Measurements from ENCODE around the gene PRSS3. TPM values are rescaled to one million over a fixed set of nuclear protein-coding genes. Genes with fewer than 3 reads are reported as not detected.
"Not testable (repeated sequence)": the region's sequence is repeated elsewhere in the genome, so short reads cannot be mapped to it uniquely, and the experiment has no call there.

Gene PRSS3
- total and polyA plus RNA-seq, 7 donors, result 0.05 to 0.30 TPM; not detected in 5

GRCh38 chr9:33797837-33798236 lies 2.5 kb downstream of the PRSS3 start:
- intact Hi-C loops (cut with DNase I), result no loop called here
- Histone ChIP-seq H3K4me1 (no peaks in the 10 kb centered on the region), H3K36me3 (ENCODE audit: insufficient read depth in 1 of 2, low read depth in 1 of 2) (no peaks in the 10 kb centered on the region), H3K27me3 (ENCODE audit: insufficient read depth in 3 of 3, low read length in 2 of 3) (no peaks in the 10 kb centered on the region), H3K27ac (no peak overlapping the region), H3K4me3 (no peak overlapping the region), H3K9me3 (no peaks in the 10 kb centered on the region)
- no peak for TF ChIP-seq CTCF (IDR thresholded peaks at IDR 0.05)
- WGBS, 3 donors, result 66 to 94% (median 71%) methylated on average over 8 of the region's 8 CpGs
- DNase-seq (no peak), ATAC-seq (no peak)

- intact Hi-C loops (cut with DNase I), result no loop called here
- no peak for TF ChIP-seq CTCF (IDR thresholded peaks at IDR 0.05)
- no peaks in the 10 kb centered on the region for H3K4me1 ChIP-seq
- DNase-seq (no peak), ATAC-seq (no peak)
- no peak overlapping the region for H3K27ac ChIP-seq
- WGBS, 3 donors, result 84 to 87% (median 86%) methylated on average over 10 of the region's 10 CpGs
- H3K36me3 ChIP-seq (ENCODE audit: insufficient read depth in 1 of 2, low read depth in 1 of 2), result no peaks in the 10 kb centered on the region
- H3K9me3 ChIP-seq, result no peaks in the 10 kb centered on the region
- no peak overlapping the region for H3K4me3 ChIP-seq
- no peaks in the 10 kb centered on the region for H3K27me3 ChIP-seq (ENCODE audit: insufficient read depth in 3 of 3, low read length in 2 of 3)
Observed at GRCh38 chr9:33798545-33798944, 3.2 kb downstream of the PRSS3 start.

- Histone ChIP-seq H3K27me3 (ENCODE audit: insufficient read depth in 3 of 3, low read length in 2 of 3) (no peaks in the 10 kb centered on the region), H3K36me3 (ENCODE audit: insufficient read depth in 1 of 2, low read depth in 1 of 2) (no peaks in the 10 kb centered on the region), H3K4me3 (no peak overlapping the region), H3K27ac (no peak overlapping the region), H3K4me1 (no peaks in the 10 kb centered on the region), H3K9me3 (no peaks in the 10 kb centered on the region)
- intact Hi-C loops (cut with DNase I), result loop anchor here in 1 of 2 donors (5.0 kb wide), 1 partner anchor 48 kb away; no protein-coding TSS in a partner anchor
- DNase-seq (no peak), ATAC-seq (no peak)
- no peak for TF ChIP-seq CTCF (IDR thresholded peaks at IDR 0.05)
- WGBS, 3 donors, result 71 to 73% (median 72%) methylated on average over 9 of the region's 9 CpGs
Observed at GRCh38 chr9:33799928-33800704, 4.8 kb downstream of the PRSS3 start.

GRCh38 chr9:33800886-33801285 lies 5.5 kb downstream of the PRSS3 start:
- Histone ChIP-seq H3K27ac (no peak overlapping the region), H3K36me3 (ENCODE audit: insufficient read depth in 1 of 2, low read depth in 1 of 2) (no peaks in the 10 kb centered on the region), H3K4me3 (no peak overlapping the region), H3K27me3 (ENCODE audit: insufficient read depth in 3 of 3, low read length in 2 of 3) (no peaks in the 10 kb centered on the region), H3K9me3 (no peaks in the 10 kb centered on the region), H3K4me1 (no peaks in the 10 kb centered on the region)
- ATAC-seq, result no peak
- intact Hi-C loops (cut with DNase I), result loop anchor here in 1 of 2 donors (5.0 kb wide), 1 partner anchor 49 kb away; no protein-coding TSS in a partner anchor
- WGBS, 3 donors, result 70 to 90% (median 85%) methylated on average over 2 of the region's 2 CpGs
- DNase-seq, result no peak
- no peak for TF ChIP-seq CTCF (IDR thresholded peaks at IDR 0.05)

GRCh38 chr9:33801943-33802500 lies 6.7 kb downstream of the PRSS3 start:
- H3K4me1 ChIP-seq; H3K4me3 ChIP-seq; ATAC-seq; H3K36me3 ChIP-seq (ENCODE audit: insufficient read depth in 1 of 2, low read depth in 1 of 2); H3K9me3 ChIP-seq; H3K27ac ChIP-seq; H3K27me3 ChIP-seq (ENCODE audit: insufficient read depth in 3 of 3, low read length in 2 of 3); DNase-seq: not testable (repeated sequence)
- WGBS, 3 donors, result 81 to 99% (median 93%) methylated on average over 2 of the region's 2 CpGs
- intact Hi-C loops (cut with DNase I), result loop anchor here in 1 of 2 donors (5.0 kb wide), 1 partner anchor 50 kb away; no protein-coding TSS in a partner anchor

- WGBS, 3 donors, result 34 to 67% (median 46%) methylated on average over 3 of the region's 3 CpGs
- not testable (repeated sequence) for H3K9me3 ChIP-seq; H3K36me3 ChIP-seq (ENCODE audit: insufficient read depth in 1 of 2, low read depth in 1 of 2); ATAC-seq; DNase-seq; H3K27me3 ChIP-seq (ENCODE audit: insufficient read depth in 3 of 3, low read length in 2 of 3); H3K27ac ChIP-seq; H3K4me3 ChIP-seq; H3K4me1 ChIP-seq
- intact Hi-C loops (cut with DNase I), result loop anchor here in 1 of 2 donors (5.0 kb wide), 1 partner anchor 52 kb away; no protein-coding TSS in a partner anchor
Observed at GRCh38 chr9:33804196-33804595, 8.8 kb downstream of the PRSS3 start.

- intact Hi-C loops (cut with DNase I), result not testable (repeated sequence)
Observed at GRCh38 chr9:33807156-33807555, 11.8 kb downstream of the PRSS3 start.

More at GRCh38 chr9:33807156-33807555, 11.8 kb downstream of the PRSS3 start:
- not testable (repeated sequence) for H3K27me3 ChIP-seq (ENCODE audit: insufficient read depth in 3 of 3, low read length in 2 of 3); DNase-seq; H3K9me3 ChIP-seq; H3K4me1 ChIP-seq; H3K27ac ChIP-seq; H3K4me3 ChIP-seq; H3K36me3 ChIP-seq (ENCODE audit: insufficient read depth in 1 of 2, low read depth in 1 of 2)
- WGBS, 3 donors, result 52 to 82% (median 55%) methylated on average over 2 of the region's 2 CpGs
- ATAC-seq, result peak in 3 of 4 donors; percentile 40 to 72 (median 72)
